Panc1 (cell line): ENCODE results near the gene RBMS1. TPM values are rescaled to one million over a fixed set of nuclear protein-coding genes. Genes with fewer than 3 reads are reported as not detected.

Source experiments
- ATAC-seq: fragments of 200-7000 bp; cut with Tn5 transposase; 2 replicates; pipeline ENCODE4 v1.9.1; 2020; ENCODE audit warnings: mild to moderate bottlenecking, moderate library complexity
- BruUV-seq: library from RNA; stranded (reverse); fragments of 400-500 nt; replicated peaks from 2 replicates; lab custom pipeline; 2021; lab: Mats Ljungman, UMichigan
- CTCF ChIA-PET: fragments of 300-600 bp; sonication (Branson Sonifier 250); formaldehyde crosslinking; loops from one replicate; lab custom pipeline; 2022; ENCODE audit warnings: antibody characterized with exemption; lab: Charles Lee
- POLR2A ChIA-PET: fragments of 300-600 bp; sonication (Branson Sonifier 250); formaldehyde crosslinking; loops from one replicate; lab custom pipeline; 2022; ENCODE audit warnings: antibody characterized with exemption; lab: Charles Lee
- DNase-seq: peaks from one replicate; pipeline ENCODE4 v3.0.0-alpha.2; 2010; ENCODE audit warnings: low read depth, low spot score
- H3K27ac ChIP-seq: 2 replicates; pipeline ENCODE4 v1.5.1; 2011; ENCODE audit warnings: mild to moderate bottlenecking, low read length, inconsistent platforms
- H3K27me3 ChIP-seq: fragments of 200-500 bp; sonication (Bioruptor generic); 2 replicates; pipeline ENCODE4 v1.6.0; 2014; ENCODE audit warnings: low read length, inconsistent platforms; ENCODE audit not compliant: control insufficient read depth, insufficient read depth
- H3K36me3 ChIP-seq: fragments of 200-500 bp; sonication (Bioruptor generic); 2 replicates; pipeline ENCODE4 v1.5.1; 2014; ENCODE audit warnings: inconsistent platforms, mild to moderate bottlenecking, low read length, moderate library complexity; ENCODE audit not compliant: control insufficient read depth, insufficient read depth
- H3K4me1 ChIP-seq: 2 replicates; pipeline ENCODE4 v1.5.1; 2011; ENCODE audit warnings: inconsistent platforms, mild to moderate bottlenecking, low read length, moderate library complexity; ENCODE audit not compliant: control insufficient read depth, insufficient read depth
- H3K4me3 ChIP-seq, 2 experiments: 2 replicates each; pipeline ENCODE4 v1.5.1; 2011 to 2012; ENCODE audit warnings: low read depth in 2 of 2, low read length in 2 of 2, mild to moderate bottlenecking in 2 of 2, inconsistent platforms in 1 of 2, moderate library complexity in 1 of 2
- H3K9me3 ChIP-seq: fragments of 200-500 bp; sonication (Bioruptor generic); 2 replicates; pipeline ENCODE4 v1.5.1; 2014; ENCODE audit warnings: low read depth, mild to moderate bottlenecking, inconsistent platforms, low read length, moderate library complexity; ENCODE audit not compliant: control insufficient read depth, insufficient read depth
- CTCF ChIP-seq: fragments of 450-650 bp; IDR thresholded peaks from 2 replicates; pipeline ENCODE4 v1.5.1; 2017; ENCODE audit warnings: mild to moderate bottlenecking
- POLR2AphosphoS5 ChIP-seq: IDR thresholded peaks from 2 replicates; pipeline ENCODE4 v1.6.1; 2012; ENCODE audit warnings: mild to moderate bottlenecking, low read depth, low read length, moderate library complexity
- REST ChIP-seq, 2 experiments: IDR thresholded peaks; 2 replicates each; pipeline ENCODE4 v1.6.1; 2011 to 2012; ENCODE audit warnings: low read depth in 2 of 2, control low read depth in 1 of 2, low read length in 1 of 2, mild to moderate bottlenecking in 1 of 2, moderate library complexity in 1 of 2; ENCODE audit not compliant: insufficient read depth in 1 of 2
- SIN3A ChIP-seq: IDR thresholded peaks from 2 replicates; pipeline ENCODE4 v1.6.1; 2012; ENCODE audit warnings: low read depth, mild to moderate bottlenecking, low read length, moderate library complexity, borderline replicate concordance; ENCODE audit not compliant: insufficient read depth
- TCF7L2 ChIP-seq: IDR thresholded peaks from 2 replicates; pipeline ENCODE4 v1.6.1; 2011; ENCODE audit warnings: mild to moderate bottlenecking, low read depth, low read length, inconsistent platforms
- in situ Hi-C: cut with HindIII; loops from 2 replicates; pipeline ENCODE4 v1.10.0; 2016; ENCODE audit warnings: low sequenced_read_pairs, low pct_unique_long_range_greater_than_20kb
- intact Hi-C: fragments of 100-400 bp; cut with micrococcal nuclease; formaldehyde crosslinking; loops from one replicate; pipeline ENCODE4 v1.10.0; 2022; ENCODE audit not compliant: unreplicated experiment
- total RNA-seq: library from RNA; stranded (reverse); gene quantifications from one replicate; pipeline ENCODE4 v1.2.1, GENCODE V29; 2021; ENCODE audit not compliant: unreplicated experiment

RBMS1 gene
- total RNA-seq, 1 experiment from 2014 or later: 67.0 TPM

- no peaks in the 10 kb centered on the region for H3K27me3 ChIP-seq
- ATAC-seq: no peak
- H3K4me1 ChIP-seq: peaks cover 6% of the 10 kb centered on the region
- no peaks in the 10 kb centered on the region for H3K36me3 ChIP-seq
- ChIA-PET POLR2A (no interaction called here), CTCF (no interaction called here)
- no TSS peak for BruUV-seq
- no peaks in the 10 kb centered on the region for H3K9me3 ChIP-seq
- no peak overlapping the region for H3K27ac ChIP-seq
- no peak overlapping the region for H3K4me3 ChIP-seq
- intact Hi-C loops: no loop called here
- TF ChIP-seq CTCF: no peak
- TF ChIP-seq POLR2AphosphoS5: no peak
- TF ChIP-seq REST (IDR thresholded peaks at IDR 0.05; ENCODE audit: insufficient read depth in 1 of 2, low read depth in 2 of 2, low read length in 1 of 2): no peak
- TF ChIP-seq TCF7L2: no peak
- no peak for TF ChIP-seq SIN3A
- in situ Hi-C loops: no loop called here
- DNase-seq: no peak
Measured at GRCh38 chr2:160332318-160332717, 161.3 kb downstream of the RBMS1 start.

- Histone ChIP-seq H3K36me3 (no peaks in the 10 kb centered on the region), H3K4me3 (no peak overlapping the region), H3K27ac (no peak overlapping the region), H3K27me3 (no peaks in the 10 kb centered on the region), H3K4me1 (peaks cover 6% of the 10 kb centered on the region), H3K9me3 (no peaks in the 10 kb centered on the region)
- DNase-seq: no peak
- BruUV-seq: no TSS peak
- TF ChIP-seq CTCF (no peak), TCF7L2 (no peak), REST (IDR thresholded peaks at IDR 0.05; ENCODE audit: insufficient read depth in 1 of 2, low read depth in 2 of 2, low read length in 1 of 2) (no peak), POLR2AphosphoS5 (no peak), SIN3A (no peak)
- ATAC-seq: no peak
- in situ Hi-C loops: no loop called here
- POLR2A ChIA-PET: interaction anchor here (0.5 kb wide), 1 partner anchor 219 kb away, joined by 5 read pairs; no protein-coding TSS in a partner anchor
- CTCF ChIA-PET: no interaction called here
- intact Hi-C loops: no loop called here
Measured at GRCh38 chr2:160331258-160332025, 162.2 kb downstream of the RBMS1 start.
